ENCODE data around the gene GPR160. TPM values are rescaled to one million over a fixed set of nuclear protein-coding genes. Genes with fewer than 3 reads are reported as not detected.

Gene GPR160
- total and polyA plus RNA-seq, 2 of the 13 experiments (the other 11 are each of a cell fraction or from before 2014, with no cell fraction given): 12.1 to 23.2 TPM

DNA sequence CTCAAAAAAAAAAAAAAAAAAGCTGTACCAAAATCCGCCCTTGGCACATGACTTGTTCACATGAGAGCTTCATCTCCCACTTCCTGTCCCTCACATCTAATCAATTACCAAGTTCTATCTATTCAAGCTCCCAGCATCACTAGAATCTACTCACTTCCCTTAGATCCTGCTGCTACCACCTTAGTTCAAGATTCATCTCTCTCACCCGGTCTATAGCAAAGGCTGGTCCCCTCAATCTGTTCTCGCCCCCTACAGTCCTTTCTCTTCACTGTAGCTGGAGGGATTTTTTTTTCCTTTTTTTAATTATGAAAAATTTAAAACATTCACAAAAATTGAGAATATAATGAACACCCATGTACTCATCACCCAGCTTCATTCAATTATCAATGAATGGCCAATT, 16.7 kb upstream of the GPR160 start:
- Histone ChIP-seq H3K36me3 (replicated peaks in 1 of 2; ENCODE audit: control insufficient read depth in 1 of 2, insufficient read depth in 2 of 2, low read length in 2 of 2) (no peaks in the 10 kb centered on the region), H2AFZ (ENCODE audit: low read length) (no peak overlapping the region), H3K4me1 (ENCODE audit: insufficient read depth, low read length) (peaks cover 45% of the 10 kb centered on the region), H3K79me2 (ENCODE audit: insufficient read depth, low read length) (no peaks in the 10 kb centered on the region), H4K20me1 (ENCODE audit: insufficient read depth, low read length) (no peaks in the 10 kb centered on the region), H3K27ac (ENCODE audit: extremely low read length, insufficient read depth, low read length) (no peak overlapping the region), H3K9ac (ENCODE audit: insufficient read depth, low read depth, low read length) (no peak overlapping the region), H3K4me3 (replicated peaks in 1 of 3; ENCODE audit: insufficient read depth in 1 of 3, low read depth in 2 of 3, low read length in 3 of 3) (no peak overlapping the region), H3K9me3 (ENCODE audit: low read length) (no peaks in the 10 kb centered on the region), H3K27me3 (ENCODE audit: control insufficient read depth in 1 of 2, insufficient read depth in 2 of 2, low read length in 2 of 2) (peaks cover 1 to 5% of the 10 kb centered on the region in 2 experiments; a peak in 2 of 5 replicates), H3K4me2 (ENCODE audit: low read depth, low read length) (no peak overlapping the region)
- intact Hi-C loops (cut with micrococcal nuclease; ENCODE audit: unreplicated experiment): loop anchor here (10.0 kb wide), 1 partner anchor 256 kb away; the partner anchor contains the start of genes ACTRT3 and TERC
- ChIA-PET POLR2A (no interaction called here), CTCF (ENCODE audit: low intra/inter-chr PET ratio, low total read pairs) (no interaction called here)
- WGBS (ENCODE audit: low lambda C conversion rate): 52% methylated on average over 3 of the region's 3 CpGs
- FAIRE-seq (no peak), ATAC-seq (peak; percentile 53), DNase-seq (ENCODE audit: low spot score) (no peak)
- peak; percentile 28 for TF ChIP-seq STAG1 (CRISPR knock-in tag; IDR thresholded peaks at IDR 0.05)
- TF ChIP-seq, protein P1, sequence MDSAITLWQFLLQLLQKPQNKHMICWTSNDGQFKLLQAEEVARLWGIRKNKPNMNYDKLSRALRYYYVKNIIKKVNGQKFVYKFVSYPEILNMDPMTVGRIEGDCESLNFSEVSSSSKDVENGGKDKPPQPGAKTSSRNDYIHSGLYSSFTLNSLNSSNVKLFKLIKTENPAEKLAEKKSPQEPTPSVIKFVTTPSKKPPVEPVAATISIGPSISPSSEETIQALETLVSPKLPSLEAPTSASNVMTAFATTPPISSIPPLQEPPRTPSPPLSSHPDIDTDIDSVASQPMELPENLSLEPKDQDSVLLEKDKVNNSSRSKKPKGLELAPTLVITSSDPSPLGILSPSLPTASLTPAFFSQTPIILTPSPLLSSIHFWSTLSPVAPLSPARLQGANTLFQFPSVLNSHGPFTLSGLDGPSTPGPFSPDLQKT (CRISPR knock-in tag; IDR thresholded peaks at IDR 0.05; ENCODE audit: borderline replicate concordance): no peak
- TF ChIP-seq, protein P2, sequence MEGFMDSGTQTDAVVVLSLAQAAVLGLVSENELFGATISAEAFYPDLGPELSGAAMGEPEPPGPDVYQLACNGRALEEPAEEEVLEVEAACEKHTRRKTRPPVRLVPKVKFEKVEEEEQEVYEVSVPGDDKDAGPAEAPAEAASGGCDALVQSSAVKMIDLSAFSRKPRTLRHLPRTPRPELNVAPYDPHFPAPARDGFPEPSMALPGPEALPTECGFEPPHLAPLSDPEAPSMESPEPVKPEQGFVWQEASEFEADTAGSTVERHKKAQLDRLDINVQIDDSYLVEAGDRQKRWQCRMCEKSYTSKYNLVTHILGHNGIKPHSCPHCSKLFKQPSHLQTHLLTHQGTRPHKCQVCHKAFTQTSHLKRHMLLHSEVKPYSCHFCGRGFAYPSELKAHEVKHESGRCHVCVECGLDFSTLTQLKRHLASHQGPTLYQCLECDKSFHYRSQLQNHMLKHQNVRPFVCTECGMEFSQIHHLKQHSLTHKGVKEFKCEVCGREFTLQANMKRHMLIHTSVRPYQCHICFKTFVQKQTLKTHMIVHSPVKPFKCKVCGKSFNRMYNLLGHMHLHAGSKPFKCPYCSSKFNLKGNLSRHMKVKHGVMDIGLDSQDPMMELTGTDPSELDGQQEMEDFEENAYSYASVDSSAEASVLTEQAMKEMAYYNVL (CRISPR knock-in tag; IDR thresholded peaks at IDR 0.05; ENCODE audit: borderline replicate concordance): no peak
- TF ChIP-seq KDM5B (CRISPR knock-in tag; IDR thresholded peaks at IDR 0.05; ENCODE audit: borderline replicate concordance): no peak
- no TSS peak for BruUV-seq (replicated peaks)
- in situ Hi-C loops (cut with HindIII; ENCODE audit: extremely low pct_ligation_motif_present, low pct_unique_long_range_greater_than_20kb): no loop called here

DNA sequence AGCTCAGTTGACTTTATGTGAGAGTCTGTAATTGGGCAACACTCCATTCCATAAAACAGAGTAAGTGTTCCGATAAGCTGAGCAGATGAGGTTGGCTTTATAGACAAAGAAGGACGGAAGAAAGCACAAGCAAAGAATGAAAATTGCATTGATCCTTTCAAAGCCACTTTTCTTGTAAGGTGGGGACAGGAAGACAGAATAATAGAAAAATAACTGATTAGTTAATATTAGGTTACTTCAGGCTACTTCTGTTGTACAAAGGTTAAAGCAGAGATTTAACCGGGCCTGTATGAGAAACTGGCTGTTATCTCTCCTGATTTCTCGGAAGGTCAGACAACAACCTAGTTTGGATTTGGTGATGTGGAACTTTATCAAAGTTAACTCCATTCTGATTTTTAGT, 15.5 kb upstream of the GPR160 start:
- ATAC-seq (no peak), FAIRE-seq (no peak), DNase-seq (ENCODE audit: low spot score) (no peak)
- no peaks in the 10 kb centered on the region for H3K36me3 ChIP-seq (replicated peaks in 1 of 2; ENCODE audit: control insufficient read depth in 1 of 2, insufficient read depth in 2 of 2, low read length in 2 of 2)
- H3K27me3 ChIP-seq (ENCODE audit: control insufficient read depth in 1 of 2, insufficient read depth in 2 of 2, low read length in 2 of 2): peaks cover 1 to 5% of the 10 kb centered on the region in 2 experiments; a peak in 2 of 5 replicates
- H3K4me3 ChIP-seq (replicated peaks in 1 of 3; ENCODE audit: insufficient read depth in 1 of 3, low read depth in 2 of 3, low read length in 3 of 3): no peak overlapping the region
- POLR2A ChIA-PET: no interaction called here
- no peaks in the 10 kb centered on the region for H4K20me1 ChIP-seq (ENCODE audit: insufficient read depth, low read length)
- no peaks in the 10 kb centered on the region for H3K79me2 ChIP-seq (ENCODE audit: insufficient read depth, low read length)
- 11% methylated on average over 4 of the region's 4 CpGs for WGBS (ENCODE audit: low lambda C conversion rate)
- H3K9ac ChIP-seq (ENCODE audit: insufficient read depth, low read depth, low read length): no peak overlapping the region
- H2AFZ ChIP-seq (ENCODE audit: low read length): no peak overlapping the region
- peak overlapping the region; percentile 24; the same call in 1 of the 2 replicates for H3K4me2 ChIP-seq (ENCODE audit: low read depth, low read length)
- in situ Hi-C loops (cut with HindIII; ENCODE audit: extremely low pct_ligation_motif_present, low pct_unique_long_range_greater_than_20kb): no loop called here
- H3K9me3 ChIP-seq (ENCODE audit: low read length): no peaks in the 10 kb centered on the region
- H3K4me1 ChIP-seq (ENCODE audit: insufficient read depth, low read length): peaks cover 47% of the 10 kb centered on the region
- intact Hi-C loops (cut with micrococcal nuclease; ENCODE audit: unreplicated experiment): loop anchor here (10.0 kb wide), 1 partner anchor 258 kb away; the partner anchor contains the start of genes ACTRT3 and TERC
- H3K27ac ChIP-seq (ENCODE audit: extremely low read length, insufficient read depth, low read length): no peak overlapping the region
- CTCF ChIA-PET (ENCODE audit: low intra/inter-chr PET ratio, low total read pairs): no interaction called here
- no TSS peak for BruUV-seq (replicated peaks)
- TF ChIP-seq FOXA3 (CRISPR knock-in tag; IDR thresholded peaks at IDR 0.05): no peak
- TF ChIP-seq, protein P3, sequence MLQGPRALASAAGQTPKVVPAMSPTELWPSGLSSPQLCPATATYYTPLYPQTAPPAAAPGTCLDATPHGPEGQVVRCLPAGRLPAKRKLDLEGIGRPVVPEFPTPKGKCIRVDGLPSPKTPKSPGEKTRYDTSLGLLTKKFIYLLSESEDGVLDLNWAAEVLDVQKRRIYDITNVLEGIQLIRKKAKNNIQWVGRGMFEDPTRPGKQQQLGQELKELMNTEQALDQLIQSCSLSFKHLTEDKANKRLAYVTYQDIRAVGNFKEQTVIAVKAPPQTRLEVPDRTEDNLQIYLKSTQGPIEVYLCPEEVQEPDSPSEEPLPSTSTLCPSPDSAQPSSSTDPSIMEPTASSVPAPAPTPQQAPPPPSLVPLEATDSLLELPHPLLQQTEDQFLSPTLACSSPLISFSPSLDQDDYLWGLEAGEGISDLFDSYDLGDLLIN (CRISPR knock-in tag; IDR thresholded peaks at IDR 0.05; ENCODE audit: borderline replicate concordance): no peak
- TF ChIP-seq, protein P4, sequence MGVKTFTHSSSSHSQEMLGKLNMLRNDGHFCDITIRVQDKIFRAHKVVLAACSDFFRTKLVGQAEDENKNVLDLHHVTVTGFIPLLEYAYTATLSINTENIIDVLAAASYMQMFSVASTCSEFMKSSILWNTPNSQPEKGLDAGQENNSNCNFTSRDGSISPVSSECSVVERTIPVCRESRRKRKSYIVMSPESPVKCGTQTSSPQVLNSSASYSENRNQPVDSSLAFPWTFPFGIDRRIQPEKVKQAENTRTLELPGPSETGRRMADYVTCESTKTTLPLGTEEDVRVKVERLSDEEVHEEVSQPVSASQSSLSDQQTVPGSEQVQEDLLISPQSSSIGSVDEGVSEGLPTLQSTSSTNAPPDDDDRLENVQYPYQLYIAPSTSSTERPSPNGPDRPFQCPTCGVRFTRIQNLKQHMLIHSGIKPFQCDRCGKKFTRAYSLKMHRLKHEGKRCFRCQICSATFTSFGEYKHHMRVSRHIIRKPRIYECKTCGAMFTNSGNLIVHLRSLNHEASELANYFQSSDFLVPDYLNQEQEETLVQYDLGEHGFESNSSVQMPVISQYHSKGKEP (CRISPR knock-in tag; IDR thresholded peaks at IDR 0.05): no peak
- no peak for TF ChIP-seq ZNF790 (CRISPR knock-in tag; IDR thresholded peaks at IDR 0.05; ENCODE audit: borderline replicate concordance)
- no peak for TF ChIP-seq RFX3 (CRISPR knock-in tag; IDR thresholded peaks at IDR 0.05)
- no peak for TF ChIP-seq ZNF460 (CRISPR knock-in tag; IDR thresholded peaks at IDR 0.05; ENCODE audit: borderline replicate concordance)
- TF ChIP-seq, protein P5, sequence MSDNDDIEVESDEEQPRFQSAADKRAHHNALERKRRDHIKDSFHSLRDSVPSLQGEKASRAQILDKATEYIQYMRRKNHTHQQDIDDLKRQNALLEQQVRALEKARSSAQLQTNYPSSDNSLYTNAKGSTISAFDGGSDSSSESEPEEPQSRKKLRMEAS (IDR thresholded peaks at IDR 0.05): no peak
- no peak for TF ChIP-seq RBM22 (optimal IDR thresholded peaks at IDR 0.05; ENCODE audit: low read length)
